Measurements from ENCODE around the gene TMEM165.

TMEM165 gene

DNA sequence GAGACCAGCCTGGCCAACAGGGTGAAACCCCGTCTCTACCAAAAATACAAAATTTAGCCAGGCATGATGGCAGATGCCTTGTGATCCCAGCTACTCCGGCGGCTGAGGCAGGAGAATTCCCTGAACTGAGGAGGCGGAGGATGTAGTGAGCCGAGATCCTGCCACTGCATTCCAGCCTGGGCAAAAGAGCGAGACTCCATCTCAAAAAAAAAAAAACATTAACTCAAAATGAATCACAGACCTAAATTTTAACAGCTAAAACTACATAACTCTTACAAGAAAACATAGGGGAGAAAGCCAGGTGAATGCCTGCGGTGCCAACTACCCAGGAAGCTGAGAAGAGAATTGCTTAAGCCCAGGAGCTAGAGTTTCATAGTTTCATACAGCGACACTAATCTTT, 54.8 kb downstream of the TMEM165 start:
- Histone ChIP-seq H4K20me1 (ENCODE audit: low read depth, low read length) (no peaks in the 10 kb centered on the region), H3K9ac (ENCODE audit: low read length) (no peak overlapping the region), H3K4me3 (ENCODE audit: insufficient read depth, low read length, poor library complexity, severe bottlenecking) (no peak overlapping the region), H3K27me3 (ENCODE audit: low read length) (no peaks in the 10 kb centered on the region), H2AFZ (ENCODE audit: low read depth, low read length, severe bottlenecking) (no peak overlapping the region), H3K27ac (ENCODE audit: low read depth, low read length) (no peak overlapping the region), H3F3A (ENCODE audit: insufficient read depth) (no peaks in the 10 kb centered on the region), H3K4me2 (ENCODE audit: low read depth, low read length, poor library complexity, severe bottlenecking) (no peak overlapping the region), H3K9me3 (ENCODE audit: insufficient read depth, low read length) (no peaks in the 10 kb centered on the region), H3K9me2 (replicated peaks; ENCODE audit: insufficient read depth, low read length) (no peaks in the 10 kb centered on the region), H3K79me2 (ENCODE audit: insufficient read depth, low read length) (no peaks in the 10 kb centered on the region), H3K36me3 (ENCODE audit: low read length) (no peaks in the 10 kb centered on the region)
- TF ChIP-seq, protein P1, sequence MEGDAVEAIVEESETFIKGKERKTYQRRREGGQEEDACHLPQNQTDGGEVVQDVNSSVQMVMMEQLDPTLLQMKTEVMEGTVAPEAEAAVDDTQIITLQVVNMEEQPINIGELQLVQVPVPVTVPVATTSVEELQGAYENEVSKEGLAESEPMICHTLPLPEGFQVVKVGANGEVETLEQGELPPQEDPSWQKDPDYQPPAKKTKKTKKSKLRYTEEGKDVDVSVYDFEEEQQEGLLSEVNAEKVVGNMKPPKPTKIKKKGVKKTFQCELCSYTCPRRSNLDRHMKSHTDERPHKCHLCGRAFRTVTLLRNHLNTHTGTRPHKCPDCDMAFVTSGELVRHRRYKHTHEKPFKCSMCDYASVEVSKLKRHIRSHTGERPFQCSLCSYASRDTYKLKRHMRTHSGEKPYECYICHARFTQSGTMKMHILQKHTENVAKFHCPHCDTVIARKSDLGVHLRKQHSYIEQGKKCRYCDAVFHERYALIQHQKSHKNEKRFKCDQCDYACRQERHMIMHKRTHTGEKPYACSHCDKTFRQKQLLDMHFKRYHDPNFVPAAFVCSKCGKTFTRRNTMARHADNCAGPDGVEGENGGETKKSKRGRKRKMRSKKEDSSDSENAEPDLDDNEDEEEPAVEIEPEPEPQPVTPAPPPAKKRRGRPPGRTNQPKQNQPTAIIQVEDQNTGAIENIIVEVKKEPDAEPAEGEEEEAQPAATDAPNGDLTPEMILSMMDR (IDR thresholded peaks at IDR 0.05; ENCODE audit: insufficient read depth, low read length, poor library complexity, severe bottlenecking), result no peak
- no peak for TF ChIP-seq EZH2phosphoT487 (conservative IDR thresholded peaks at IDR 0.05; ENCODE audit: low read length)

GRCh38 chr4:55458164-55458563, 62.4 kb downstream of the TMEM165 start:
- Histone ChIP-seq H4K20me1 (ENCODE audit: low read depth, low read length) (no peaks in the 10 kb centered on the region), H3K9ac (ENCODE audit: low read length) (no peak overlapping the region), H3K4me3 (ENCODE audit: insufficient read depth, low read length, poor library complexity, severe bottlenecking) (no peak overlapping the region), H3K79me2 (ENCODE audit: insufficient read depth, low read length) (no peaks in the 10 kb centered on the region), H3K4me2 (ENCODE audit: low read depth, low read length, poor library complexity, severe bottlenecking) (no peak overlapping the region), H2AFZ (ENCODE audit: low read depth, low read length, severe bottlenecking) (no peak overlapping the region), H3K9me3 (ENCODE audit: insufficient read depth, low read length) (no peaks in the 10 kb centered on the region), H3K27me3 (ENCODE audit: low read length) (no peaks in the 10 kb centered on the region), H3K36me3 (ENCODE audit: low read length) (no peaks in the 10 kb centered on the region), H3K27ac (ENCODE audit: low read depth, low read length) (no peak overlapping the region), H3K9me2 (replicated peaks; ENCODE audit: insufficient read depth, low read length) (no peaks in the 10 kb centered on the region), H3F3A (ENCODE audit: insufficient read depth) (no peaks in the 10 kb centered on the region)
- TF ChIP-seq EZH2phosphoT487 (conservative IDR thresholded peaks at IDR 0.05; ENCODE audit: low read length), result no peak
- TF ChIP-seq, protein P1 (IDR thresholded peaks at IDR 0.05; ENCODE audit: insufficient read depth, low read length, poor library complexity, severe bottlenecking), result no peak

DNA sequence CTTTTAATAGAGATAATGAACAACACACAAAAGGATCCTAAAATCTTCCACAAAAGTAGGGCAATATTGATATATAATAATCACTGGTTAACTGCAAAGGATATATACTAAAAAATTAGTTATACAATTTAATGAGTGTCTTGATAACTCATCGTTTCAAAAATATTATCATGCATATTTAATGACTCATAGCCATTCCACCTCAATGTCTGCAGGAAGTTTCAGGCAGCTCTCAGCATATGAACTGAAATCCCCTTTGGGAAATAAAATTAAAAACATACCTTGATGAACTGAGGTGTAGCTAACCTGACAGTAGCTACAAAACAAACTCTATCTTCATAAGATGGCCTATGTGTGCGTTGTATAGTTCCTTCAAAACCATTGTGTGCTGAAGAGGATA, 62.9 kb downstream of the TMEM165 start:
- H2AFZ ChIP-seq (ENCODE audit: low read depth, low read length, severe bottlenecking), result no peak overlapping the region
- no peak for TF ChIP-seq EZH2phosphoT487 (conservative IDR thresholded peaks at IDR 0.05; ENCODE audit: low read length)
- TF ChIP-seq, protein P1 (IDR thresholded peaks at IDR 0.05; ENCODE audit: insufficient read depth, low read length, poor library complexity, severe bottlenecking), result no peak
- H3K4me3 ChIP-seq (ENCODE audit: insufficient read depth, low read length, poor library complexity, severe bottlenecking), result no peak overlapping the region
- H3K9ac ChIP-seq (ENCODE audit: low read length), result no peak overlapping the region
- no peak overlapping the region for H3K27ac ChIP-seq (ENCODE audit: low read depth, low read length)
- no peak overlapping the region for H3K4me2 ChIP-seq (ENCODE audit: low read depth, low read length, poor library complexity, severe bottlenecking)
- no peaks in the 10 kb centered on the region for H3K27me3 ChIP-seq (ENCODE audit: low read length)
- H3K9me2 ChIP-seq (replicated peaks; ENCODE audit: insufficient read depth, low read length), result no peaks in the 10 kb centered on the region
- H3K36me3 ChIP-seq (ENCODE audit: low read length), result no peaks in the 10 kb centered on the region
- H4K20me1 ChIP-seq (ENCODE audit: low read depth, low read length), result no peaks in the 10 kb centered on the region
- H3F3A ChIP-seq (ENCODE audit: insufficient read depth), result no peaks in the 10 kb centered on the region
- H3K79me2 ChIP-seq (ENCODE audit: insufficient read depth, low read length), result no peaks in the 10 kb centered on the region
- no peaks in the 10 kb centered on the region for H3K9me3 ChIP-seq (ENCODE audit: insufficient read depth, low read length)
